ENCODE results near the gene CPPED1.

The CPPED1 gene

GRCh38 chr16:12749076-12749475 is 54.6 kb downstream of the CPPED1 start:
- no peak for DNase-seq
- H3K4me1 Mint-ChIP-seq (ENCODE audit: low read depth), result peaks cover 45% of the 10 kb centered on the region
- peak overlapping the region; percentile 96 for H3K27ac Mint-ChIP-seq
- H3K36me3 Mint-ChIP-seq (ENCODE audit: low read depth), result peaks cover 20% of the 10 kb centered on the region
- no peaks in the 10 kb centered on the region for H3K27me3 Mint-ChIP-seq
- H3K9me3 Mint-ChIP-seq, result peaks cover 10% of the 10 kb centered on the region
- no peak overlapping the region for H3K4me3 Mint-ChIP-seq

- no peak overlapping the region for H3K4me3 Mint-ChIP-seq
- peaks cover 38% of the 10 kb centered on the region for H3K4me1 Mint-ChIP-seq (ENCODE audit: low read depth)
- no peaks in the 10 kb centered on the region for H3K27me3 Mint-ChIP-seq
- DNase-seq, result no peak
- H3K27ac Mint-ChIP-seq, result no peak overlapping the region
- peaks cover 26% of the 10 kb centered on the region for H3K36me3 Mint-ChIP-seq (ENCODE audit: low read depth)
- peaks cover 10% of the 10 kb centered on the region for H3K9me3 Mint-ChIP-seq
Measured at GRCh38 chr16:12747827-12748226, 55.9 kb downstream of the CPPED1 start.

DNA sequence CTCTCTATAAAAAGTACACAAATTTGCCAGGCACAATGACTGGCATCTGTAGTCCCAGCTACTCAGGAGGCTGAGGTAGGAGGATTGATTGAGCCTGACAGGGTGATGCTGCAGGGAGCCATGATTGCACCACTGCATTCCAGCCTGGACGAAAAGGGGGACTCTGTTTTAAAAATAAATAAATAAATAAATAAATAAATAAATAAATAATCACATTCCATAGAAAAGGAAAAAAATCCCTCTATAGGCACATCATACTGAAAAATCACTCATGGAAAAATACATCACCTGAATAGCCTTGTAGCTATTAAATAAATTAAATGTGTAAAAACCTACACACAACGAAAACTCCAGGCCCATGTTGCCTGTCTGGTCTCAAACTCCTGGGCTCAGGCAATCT is 56.4 kb downstream of the CPPED1 start:
- H3K4me3 Mint-ChIP-seq, result no peak overlapping the region
- peaks cover 10% of the 10 kb centered on the region for H3K9me3 Mint-ChIP-seq
- DNase-seq, result no peak
- peaks cover 26% of the 10 kb centered on the region for H3K36me3 Mint-ChIP-seq (ENCODE audit: low read depth)
- H3K27ac Mint-ChIP-seq, result no peak overlapping the region
- H3K27me3 Mint-ChIP-seq, result no peaks in the 10 kb centered on the region
- peaks cover 37% of the 10 kb centered on the region for H3K4me1 Mint-ChIP-seq (ENCODE audit: low read depth)

DNA sequence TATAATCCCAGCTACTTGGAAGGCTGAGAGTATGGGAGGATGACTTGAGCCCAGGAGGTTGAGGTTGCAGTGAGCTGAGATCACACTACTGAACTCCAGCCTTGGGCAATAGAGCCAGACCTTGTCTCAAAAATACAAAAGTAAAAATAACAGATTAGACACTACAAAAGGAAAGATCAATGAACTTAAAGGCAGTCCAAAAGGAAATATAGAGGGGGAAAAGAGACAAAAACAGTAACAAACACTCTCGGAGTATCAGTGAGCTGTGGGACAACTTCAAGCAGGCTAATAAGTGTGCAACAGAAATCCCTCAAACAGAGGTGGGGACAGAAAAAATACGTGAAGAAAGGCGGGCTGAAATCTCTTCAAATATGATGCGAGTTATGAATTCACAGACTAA is 58.8 kb downstream of the CPPED1 start:
- no peak for DNase-seq
- Mint-ChIP-seq H3K36me3 (ENCODE audit: low read depth) (peaks cover 36% of the 10 kb centered on the region), H3K27ac (no peak overlapping the region), H3K4me1 (ENCODE audit: low read depth) (peaks cover 13% of the 10 kb centered on the region), H3K4me3 (no peak overlapping the region), H3K27me3 (no peaks in the 10 kb centered on the region), H3K9me3 (peaks cover 11% of the 10 kb centered on the region)

- Mint-ChIP-seq H3K27me3 (no peaks in the 10 kb centered on the region), H3K36me3 (ENCODE audit: low read depth) (peaks cover 50% of the 10 kb centered on the region)
Measured at GRCh38 chr16:12742741-12743140, 60.9 kb downstream of the CPPED1 start.

GRCh38 chr16:12740986-12741610 is 62.6 kb downstream of the CPPED1 start:
- DNase-seq, result no peak
- H3K4me3 Mint-ChIP-seq, result no peak overlapping the region
- peaks cover 14% of the 10 kb centered on the region for H3K9me3 Mint-ChIP-seq
- H3K27ac Mint-ChIP-seq, result no peak overlapping the region
- no peaks in the 10 kb centered on the region for H3K27me3 Mint-ChIP-seq
- H3K36me3 Mint-ChIP-seq (ENCODE audit: low read depth), result peaks cover 54% of the 10 kb centered on the region
- no peaks in the 10 kb centered on the region for H3K4me1 Mint-ChIP-seq (ENCODE audit: low read depth)

More at GRCh38 chr16:12742741-12743140, 60.9 kb downstream of the CPPED1 start:
- peaks cover 14% of the 10 kb centered on the region for H3K9me3 Mint-ChIP-seq
- no peak overlapping the region for H3K4me3 Mint-ChIP-seq
- DNase-seq, result peak; percentile 8
- no peak overlapping the region for H3K27ac Mint-ChIP-seq
- peaks cover 3% of the 10 kb centered on the region for H3K4me1 Mint-ChIP-seq (ENCODE audit: low read depth)

DNA sequence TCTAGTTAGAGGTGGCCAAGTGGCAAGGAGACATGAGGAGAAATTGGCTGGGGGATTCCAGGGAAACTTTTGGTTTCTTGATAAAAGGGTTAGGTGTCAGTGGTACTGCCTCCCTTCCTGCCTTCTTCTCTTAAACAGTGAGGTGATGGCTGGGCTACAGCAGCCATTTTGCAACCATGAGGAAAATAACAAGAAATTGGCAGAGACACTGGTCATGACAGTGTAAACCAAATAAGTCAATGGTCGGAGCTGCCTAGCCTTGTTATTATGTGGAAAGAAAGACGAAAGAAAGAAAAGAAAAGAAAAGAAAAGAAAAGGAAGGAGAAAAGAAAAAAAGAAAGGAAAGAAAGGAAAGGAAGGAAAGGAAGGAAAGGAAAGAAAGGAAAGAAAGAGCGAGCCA is 63.9 kb downstream of the CPPED1 start:
- Mint-ChIP-seq H3K4me3 (no peak overlapping the region), H3K4me1 (ENCODE audit: low read depth) (no peaks in the 10 kb centered on the region)

GRCh38 chr16:12737563-12737962 is 66.1 kb downstream of the CPPED1 start:
- H3K4me1 Mint-ChIP-seq (ENCODE audit: low read depth), result no peaks in the 10 kb centered on the region
- peaks cover 21% of the 10 kb centered on the region for H3K9me3 Mint-ChIP-seq
- no peak overlapping the region for H3K27ac Mint-ChIP-seq
- DNase-seq, result no peak
- H3K4me3 Mint-ChIP-seq, result no peak overlapping the region
- H3K27me3 Mint-ChIP-seq, result no peaks in the 10 kb centered on the region
- peaks cover 56% of the 10 kb centered on the region for H3K36me3 Mint-ChIP-seq (ENCODE audit: low read depth)

More for the DNA sequence above, 63.9 kb downstream of the CPPED1 start:
- Mint-ChIP-seq H3K27ac (no peak overlapping the region), H3K36me3 (ENCODE audit: low read depth) (peaks cover 51% of the 10 kb centered on the region), H3K9me3 (peaks cover 8% of the 10 kb centered on the region), H3K27me3 (no peaks in the 10 kb centered on the region)
- DNase-seq, result no peak

GRCh38 chr16:12735805-12736204 is 67.9 kb downstream of the CPPED1 start:
- H3K27me3 Mint-ChIP-seq, result no peaks in the 10 kb centered on the region
- H3K9me3 Mint-ChIP-seq, result peaks cover 29% of the 10 kb centered on the region
- peaks cover 60% of the 10 kb centered on the region for H3K36me3 Mint-ChIP-seq (ENCODE audit: low read depth)
- no peaks in the 10 kb centered on the region for H3K4me1 Mint-ChIP-seq (ENCODE audit: low read depth)
- H3K27ac Mint-ChIP-seq, result no peak overlapping the region
- no peak overlapping the region for H3K4me3 Mint-ChIP-seq
- DNase-seq, result no peak

GRCh38 chr16:12732600-12732999 is 71.1 kb downstream of the CPPED1 start:
- Mint-ChIP-seq H3K9me3 (peaks cover 25% of the 10 kb centered on the region), H3K4me3 (no peak overlapping the region), H3K4me1 (ENCODE audit: low read depth) (peaks cover 7% of the 10 kb centered on the region), H3K36me3 (ENCODE audit: low read depth) (peaks cover 43% of the 10 kb centered on the region), H3K27me3 (no peaks in the 10 kb centered on the region), H3K27ac (no peak overlapping the region)
- DNase-seq, result no peak

DNA sequence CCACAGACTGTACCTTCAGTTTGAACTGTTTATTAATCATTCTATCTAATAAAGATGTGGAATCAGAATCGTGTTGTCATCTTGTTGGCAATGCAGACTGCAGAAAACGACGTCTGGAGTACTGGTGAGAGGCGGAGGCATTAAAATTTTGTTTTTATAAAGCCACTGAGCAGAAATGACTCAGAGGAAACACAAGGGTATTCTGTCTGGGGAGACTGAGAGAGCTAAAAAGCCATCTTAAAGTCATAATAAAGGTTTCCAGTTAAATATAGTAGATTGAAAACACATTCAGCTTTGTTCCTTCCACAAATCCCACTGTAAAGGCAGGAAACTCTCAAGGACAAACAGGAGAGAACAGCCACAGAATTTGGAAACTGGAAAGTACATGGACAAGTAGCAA is 74.2 kb downstream of the CPPED1 start:
- H3K36me3 Mint-ChIP-seq (ENCODE audit: low read depth), result peaks cover 32% of the 10 kb centered on the region
- peaks cover 7% of the 10 kb centered on the region for H3K4me1 Mint-ChIP-seq (ENCODE audit: low read depth)
- H3K4me3 Mint-ChIP-seq, result no peak overlapping the region
- H3K27ac Mint-ChIP-seq, result no peak overlapping the region
- peaks cover 21% of the 10 kb centered on the region for H3K9me3 Mint-ChIP-seq
- DNase-seq, result no peak
- H3K27me3 Mint-ChIP-seq, result no peaks in the 10 kb centered on the region

DNA sequence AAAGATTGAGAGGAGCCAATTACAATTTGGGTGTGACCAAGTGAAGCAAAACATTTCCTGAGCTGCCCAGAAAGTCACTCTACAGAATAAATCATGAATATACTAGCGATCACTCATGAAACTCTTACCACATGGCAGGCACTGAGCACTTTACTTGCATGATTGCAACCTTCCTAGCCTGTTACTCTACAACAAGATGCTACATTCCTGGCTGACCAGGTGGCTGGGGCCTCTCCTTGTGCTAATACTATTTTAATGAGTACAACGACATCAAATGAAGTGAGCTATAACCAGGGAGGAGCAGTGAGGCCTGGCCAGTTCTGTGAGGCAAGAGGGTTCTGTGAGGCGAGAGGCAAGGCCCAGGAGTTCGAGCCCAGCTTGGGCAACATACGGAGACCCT is 75.2 kb downstream of the CPPED1 start:
- Mint-ChIP-seq H3K9me3 (peaks cover 21% of the 10 kb centered on the region), H3K27ac (no peak overlapping the region), H3K4me3 (no peak overlapping the region), H3K27me3 (no peaks in the 10 kb centered on the region), H3K36me3 (ENCODE audit: low read depth) (peaks cover 29% of the 10 kb centered on the region), H3K4me1 (ENCODE audit: low read depth) (peaks cover 7% of the 10 kb centered on the region)
- no peak for DNase-seq

DNA sequence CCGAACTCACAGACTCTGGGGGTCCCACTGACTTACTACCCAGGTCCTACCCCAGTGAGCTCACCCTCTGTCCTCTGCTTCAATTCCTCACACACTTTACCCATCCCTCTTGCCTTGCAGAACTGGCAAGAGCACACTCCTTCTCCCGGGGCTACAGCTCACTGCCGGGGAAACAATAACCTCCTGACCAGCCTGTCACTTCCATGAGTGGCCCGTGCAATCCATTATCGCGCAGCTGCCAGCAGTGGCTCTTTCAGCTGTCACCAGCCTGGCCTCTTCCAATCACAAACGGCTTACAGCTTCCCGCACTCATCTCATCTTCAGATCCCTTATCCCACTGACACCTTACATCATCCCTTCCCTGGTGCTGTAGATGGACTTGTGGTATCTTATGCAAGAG is 79.5 kb downstream of the CPPED1 start:
- H3K9me3 Mint-ChIP-seq, result peaks cover 10% of the 10 kb centered on the region
- H3K4me3 Mint-ChIP-seq, result no peak overlapping the region
- no peak for DNase-seq
- H3K36me3 Mint-ChIP-seq (ENCODE audit: low read depth), result peaks cover 7% of the 10 kb centered on the region
- H3K27me3 Mint-ChIP-seq, result no peaks in the 10 kb centered on the region
- H3K27ac Mint-ChIP-seq, result no peak overlapping the region
- H3K4me1 Mint-ChIP-seq (ENCODE audit: low read depth), result peaks cover under 1% of the 10 kb centered on the region

- no peak overlapping the region for H3K4me3 Mint-ChIP-seq
- no peak for DNase-seq
- no peaks in the 10 kb centered on the region for H3K27me3 Mint-ChIP-seq
- H3K27ac Mint-ChIP-seq, result no peak overlapping the region
- peaks cover 10% of the 10 kb centered on the region for H3K9me3 Mint-ChIP-seq
- H3K4me1 Mint-ChIP-seq (ENCODE audit: low read depth), result no peaks in the 10 kb centered on the region
- peaks cover 10% of the 10 kb centered on the region for H3K36me3 Mint-ChIP-seq (ENCODE audit: low read depth)
Measured at GRCh38 chr16:12723681-12724080, 80.0 kb downstream of the CPPED1 start.

DNA sequence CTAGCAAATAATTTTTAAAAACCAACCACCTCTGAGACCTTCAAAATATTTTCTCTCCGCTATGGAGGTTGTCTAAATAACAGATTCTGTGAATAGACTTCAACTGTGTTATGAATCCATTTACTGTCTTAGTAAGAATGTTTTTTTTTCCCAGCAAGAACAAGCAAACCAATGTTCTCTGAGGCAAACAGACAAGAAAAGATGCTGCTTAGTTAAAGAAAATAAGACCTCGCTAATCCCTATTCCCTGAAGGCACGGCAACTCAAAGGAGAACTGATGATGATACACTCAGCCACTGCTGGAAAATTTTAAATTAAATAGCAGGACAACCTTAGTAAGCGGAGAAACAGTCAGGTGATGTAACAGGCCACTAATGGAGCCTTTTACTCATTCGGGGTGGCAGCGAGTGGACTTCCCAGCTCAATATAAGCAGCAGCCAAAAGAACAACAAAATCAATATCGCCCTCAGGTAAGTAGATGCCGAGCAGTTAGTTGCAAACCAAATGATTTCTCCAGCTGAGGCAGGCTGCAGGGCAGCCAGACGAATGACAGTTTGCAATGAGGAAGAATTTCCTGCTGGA is 81.8 kb downstream of the CPPED1 start:
- no peak overlapping the region for H3K27ac Mint-ChIP-seq
- DNase-seq, result no peak
- H3K9me3 Mint-ChIP-seq, result peaks cover 10% of the 10 kb centered on the region
- H3K4me1 Mint-ChIP-seq (ENCODE audit: low read depth), result no peaks in the 10 kb centered on the region
- H3K36me3 Mint-ChIP-seq (ENCODE audit: low read depth), result peaks cover 10% of the 10 kb centered on the region
- no peaks in the 10 kb centered on the region for H3K27me3 Mint-ChIP-seq
- no peak overlapping the region for H3K4me3 Mint-ChIP-seq
